DOHH2 (cell line): Measurements from ENCODE around the gene SPDYE2.
A peak's percentile ranks its signal among the peaks of the same experiment; 100 is the strongest.
"Not testable (repeated sequence)": the region's sequence is repeated elsewhere in the genome, so short reads cannot be mapped to it uniquely, and the experiment has no call there.

Source experiments
- H3F3A ChIP-seq: fragments of 200-600 bp; sonication (generic), shearing (Covaris generic); 2 replicates; pipeline ENCODE4 v1.6.0; 2016; ENCODE audit warnings: antibody characterized with exemption, mild to moderate bottlenecking; ENCODE audit not compliant: control insufficient read depth, insufficient read depth
- H3K27ac ChIP-seq: fragments of 200-600 bp; sonication (generic); 2 replicates; pipeline ENCODE4 v1.5.1; 2014; ENCODE audit warnings: low read depth, mild to moderate bottlenecking, low read length, moderate library complexity
- H3K27me3 ChIP-seq: fragments of 200-600 bp; sonication (generic); 2 replicates; pipeline ENCODE4 v1.6.1; 2014; ENCODE audit warnings: mild to moderate bottlenecking, low read length, mixed read lengths; ENCODE audit not compliant: control insufficient read depth
- H3K36me3 ChIP-seq: fragments of 200-600 bp; sonication (generic); 2 replicates; pipeline ENCODE4 v1.6.1; 2014; ENCODE audit warnings: mild to moderate bottlenecking, low read length, moderate library complexity, mixed read lengths; ENCODE audit not compliant: control insufficient read depth
- H3K4me1 ChIP-seq: fragments of 200-600 bp; sonication (generic); 2 replicates; pipeline ENCODE4 v1.6.1; 2014; ENCODE audit warnings: mild to moderate bottlenecking, low read length, mixed read lengths; ENCODE audit not compliant: control insufficient read depth
- H3K4me2 ChIP-seq: fragments of 200-600 bp; sonication (generic); 2 replicates; pipeline ENCODE4 v1.6.0; 2014; ENCODE audit warnings: mild to moderate bottlenecking, low read length, moderate library complexity
- H3K4me3 ChIP-seq: fragments of 200-600 bp; sonication (generic); 2 replicates; pipeline ENCODE4 v1.5.1; 2014; ENCODE audit warnings: mild to moderate bottlenecking, low read length, mixed read lengths
- H3K79me2 ChIP-seq: fragments of 200-600 bp; sonication (generic); 2 replicates; pipeline ENCODE4 v1.6.1; 2014; ENCODE audit warnings: mild to moderate bottlenecking, low read length, mixed read lengths; ENCODE audit not compliant: control insufficient read depth
- H3K9me2 ChIP-seq: fragments of 200-600 bp; sonication (generic); replicated peaks from 2 replicates; pipeline ENCODE4 v1.6.1; 2014; ENCODE audit warnings: mild to moderate bottlenecking, low read length, mixed read lengths; ENCODE audit not compliant: control insufficient read depth
- H3K9me3 ChIP-seq: fragments of 200-600 bp; sonication (generic); 2 replicates; pipeline ENCODE4 v1.6.1; 2014; ENCODE audit warnings: antibody characterized with exemption, low read length, mixed read lengths; ENCODE audit not compliant: control insufficient read depth, insufficient read depth
- H4K20me1 ChIP-seq: fragments of 200-600 bp; sonication (generic); 2 replicates; pipeline ENCODE4 v1.6.0; 2014; ENCODE audit warnings: low read depth, mild to moderate bottlenecking, antibody characterized with exemption, low read length, moderate library complexity; ENCODE audit not compliant: control insufficient read depth, insufficient read depth

Gene SPDYE2

GRCh38 chr7:102550808-102551422 is at the start of gene SPDYE2:
Gene SPDYE2, plus strand, starts transcription at chr7:102551226. Its CDS starts 2,030 bp downstream, at chr7:102553256.
- H3K9me3 ChIP-seq, H3K4me1 ChIP-seq, H3K9me2 ChIP-seq, H3F3A ChIP-seq, H3K4me2 ChIP-seq, H3K79me2 ChIP-seq, H3K36me3 ChIP-seq, H3K27me3 ChIP-seq, H3K27ac ChIP-seq, H4K20me1 ChIP-seq, H3K4me3 ChIP-seq: not testable (repeated sequence)

- not testable (repeated sequence) for H3K9me3 ChIP-seq, H3K4me1 ChIP-seq, H3F3A ChIP-seq, H3K27me3 ChIP-seq, H3K27ac ChIP-seq, H3K4me3 ChIP-seq, H3K9me2 ChIP-seq, H3K4me2 ChIP-seq, H4K20me1 ChIP-seq, H3K79me2 ChIP-seq, H3K36me3 ChIP-seq
These were observed 47.9 kb upstream of the SPDYE2 start for GRCh38 chr7:102503141-102503540.

- not testable (repeated sequence) for H3K27me3 ChIP-seq, H4K20me1 ChIP-seq, H3K4me3 ChIP-seq, H3K9me3 ChIP-seq, H3K4me1 ChIP-seq, H3K9me2 ChIP-seq, H3K4me2 ChIP-seq, H3F3A ChIP-seq, H3K79me2 ChIP-seq, H3K27ac ChIP-seq, H3K36me3 ChIP-seq
These were observed 45.5 kb upstream of the SPDYE2 start for GRCh38 chr7:102505298-102506185.

GRCh38 chr7:102507410-102508088 is 43.5 kb upstream of the SPDYE2 start:
- not testable (repeated sequence) for H3K79me2 ChIP-seq, H4K20me1 ChIP-seq, H3F3A ChIP-seq, H3K27ac ChIP-seq, H3K4me1 ChIP-seq, H3K9me2 ChIP-seq, H3K36me3 ChIP-seq, H3K4me3 ChIP-seq, H3K27me3 ChIP-seq, H3K9me3 ChIP-seq, H3K4me2 ChIP-seq

- not testable (repeated sequence) for H3K36me3 ChIP-seq, H3K9me2 ChIP-seq, H3K4me3 ChIP-seq, H4K20me1 ChIP-seq, H3F3A ChIP-seq, H3K27ac ChIP-seq, H3K4me2 ChIP-seq, H3K4me1 ChIP-seq, H3K27me3 ChIP-seq, H3K9me3 ChIP-seq, H3K79me2 ChIP-seq
These were observed 40.5 kb upstream of the SPDYE2 start for GRCh38 chr7:102510575-102510974.

- H3K4me1 ChIP-seq, H3K9me3 ChIP-seq, H3F3A ChIP-seq, H4K20me1 ChIP-seq, H3K9me2 ChIP-seq, H3K36me3 ChIP-seq, H3K27ac ChIP-seq, H3K79me2 ChIP-seq, H3K27me3 ChIP-seq: not testable (repeated sequence)
- Histone ChIP-seq H3K4me3 (peak overlapping the region; percentile 47; the same call in 1 of the 2 replicates), H3K4me2 (peak overlapping the region; percentile 39; the same call in 1 of the 2 replicates)
These were observed 39.0 kb upstream of the SPDYE2 start for GRCh38 chr7:102511860-102512522.

- H3K4me1 ChIP-seq, H3K27me3 ChIP-seq, H3K9me3 ChIP-seq, H3K27ac ChIP-seq, H3K79me2 ChIP-seq, H3F3A ChIP-seq, H4K20me1 ChIP-seq, H3K36me3 ChIP-seq, H3K9me2 ChIP-seq: not testable (repeated sequence)
- peak overlapping the region; percentile 39; the same call in 1 of the 2 replicates for H3K4me2 ChIP-seq
- H3K4me3 ChIP-seq = peak overlapping the region; percentile 47; the same call in 1 of the 2 replicates
These were observed 38.3 kb upstream of the SPDYE2 start for GRCh38 chr7:102512642-102513221.
